HepG2 (cell line): ENCODE measurements around the gene PIGK. TPM values are rescaled to one million over a fixed set of nuclear protein-coding genes. Genes with fewer than 3 reads are reported as not detected.

Source experiments
- ATAC-seq: fragments of 200-7000 bp; cut with Tn5 transposase; 3 replicates; pipeline ENCODE4 v1.9.1; 2020; ENCODE audit warnings: mild to moderate bottlenecking, moderate library complexity
- BruUV-seq: library from RNA; stranded (reverse); fragments of 400-500 nt; replicated peaks from 2 replicates; lab custom pipeline; 2021; lab: Mats Ljungman, UMichigan
- CTCF ChIA-PET: fragments of 300-600 bp; formaldehyde crosslinking; extraction: SDS; loops from one replicate; lab custom pipeline; 2021; ENCODE audit warnings: low total read pairs, inconsistent platforms, low intra/inter-chr PET ratio; lab: Yijun Ruan, JAX
- POLR2A ChIA-PET: fragments of 350-600 bp; sonication (Branson Sonifier 250); formaldehyde crosslinking; loops from one replicate; lab custom pipeline; 2020; ENCODE audit warnings: antibody characterized with exemption, inconsistent platforms; lab: Yijun Ruan, JAX
- DNase-seq: peaks from one replicate; pipeline ENCODE4 v3.0.0-alpha.2; 2015; ENCODE audit warnings: low spot score
- FAIRE-seq: peaks from 3 replicates; lab custom pipeline; 2011; peaks lifted over from hg19 to GRCh38; lab: Jason Lieb, UNC
- H2AFZ ChIP-seq: one replicate; pipeline ENCODE4 v1.6.1; 2011; ENCODE audit warnings: low read length, inconsistent platforms
- H3K27ac ChIP-seq: fragments of 300-600 bp; 3 replicates; pipeline ENCODE4 v1.8.0; 2011; ENCODE audit warnings: mixed run types, mild to moderate bottlenecking, mixed read lengths, low read length, inconsistent platforms; ENCODE audit not compliant: insufficient read depth; ENCODE audit errors: extremely low read length
- H3K27me3 ChIP-seq, 2 experiments: fragments of 200-600 bp in 1 of 2; 2 replicates in 1 of 2; 3 replicates in 1 of 2; pipeline versions ENCODE4 v1.6.0 to v1.8.0; 2011; ENCODE audit warnings: low read length in 2 of 2, mild to moderate bottlenecking in 2 of 2, moderate library complexity in 2 of 2, inconsistent platforms in 1 of 2; ENCODE audit not compliant: insufficient read depth in 2 of 2, control insufficient read depth in 1 of 2
- H3K36me3 ChIP-seq, 2 experiments: fragments of 200-600 bp in 1 of 2; replicated peaks in 1 of 2; 2 replicates in 1 of 2; 3 replicates in 1 of 2; pipeline versions ENCODE4 v1.5.1 to v1.8.0; 2011; ENCODE audit warnings: low read length in 2 of 2, inconsistent platforms in 1 of 2; ENCODE audit not compliant: insufficient read depth in 2 of 2, control insufficient read depth in 1 of 2
- H3K4me1 ChIP-seq: 2 replicates; pipeline ENCODE4 v1.5.1; 2012; ENCODE audit warnings: low read length, inconsistent platforms; ENCODE audit not compliant: insufficient read depth
- H3K4me2 ChIP-seq: 2 replicates; pipeline ENCODE4 v1.6.0; 2011; ENCODE audit warnings: low read depth, low read length, inconsistent platforms
- H3K4me3 ChIP-seq, 3 experiments: fragments of 200-600 bp in 1 of 3; sonication (generic), shearing (Covaris generic) in 1 of 3; replicated peaks in 1 of 3; 2 replicates each; pipeline ENCODE4 v1.5.1; 2011 to 2016; ENCODE audit warnings: low read length in 3 of 3, inconsistent platforms in 2 of 3, low read depth in 2 of 3, mild to moderate bottlenecking in 2 of 3, control low read depth in 1 of 3, mixed read lengths in 1 of 3; ENCODE audit not compliant: insufficient read depth in 1 of 3
- H3K79me2 ChIP-seq: one replicate; pipeline ENCODE4 v1.6.1; 2011; ENCODE audit warnings: low read length, inconsistent platforms; ENCODE audit not compliant: insufficient read depth
- H3K9ac ChIP-seq: 2 replicates; pipeline ENCODE4 v1.6.0; 2011; ENCODE audit warnings: mild to moderate bottlenecking, low read depth, low read length, inconsistent platforms; ENCODE audit not compliant: insufficient read depth
- H3K9me3 ChIP-seq: 2 replicates; pipeline ENCODE4 v1.5.1; 2012; ENCODE audit warnings: mild to moderate bottlenecking, low read length
- H4K20me1 ChIP-seq: 2 replicates; pipeline ENCODE4 v1.6.0; 2011; ENCODE audit warnings: inconsistent platforms, mild to moderate bottlenecking, low read length, moderate library complexity; ENCODE audit not compliant: insufficient read depth
- DDIT3 ChIP-seq: sonication (generic); formaldehyde crosslinking; IDR thresholded peaks from 2 replicates; pipeline ENCODE4 v1.4.0; 2020; ENCODE audit warnings: mild to moderate bottlenecking, missing genetic modification reagents
- ELF4 ChIP-seq: sonication (generic); formaldehyde crosslinking; IDR thresholded peaks from 2 replicates; pipeline ENCODE4 v1.5.0; 2020; ENCODE audit warnings: missing genetic modification reagents, mild to moderate bottlenecking, moderate library complexity, borderline replicate concordance
- PHF5A ChIP-seq: IDR thresholded peaks from one replicate; pipeline ENCODE4 v1.6.1; 2018; ENCODE audit warnings: low read depth, missing genetic modification reagents; ENCODE audit not compliant: unreplicated experiment
- POLR2G ChIP-seq: fragments of 200-400 bp; formaldehyde crosslinking; IDR thresholded peaks from 2 replicates; pipeline ENCODE4 v1.6.1; 2018; ENCODE audit warnings: mild to moderate bottlenecking, low read depth, low read length, moderate library complexity
- SRSF1 ChIP-seq: fragments of 200-400 bp; formaldehyde crosslinking; optimal IDR thresholded peaks from 2 replicates; pipeline ENCODE3; 2017; ENCODE audit warnings: mild to moderate bottlenecking, low read depth, low read length, moderate library complexity
- ZBTB44 ChIP-seq: sonication (generic); formaldehyde crosslinking; IDR thresholded peaks from 2 replicates; pipeline ENCODE4 v1.4.0; 2020; ENCODE audit warnings: missing genetic modification reagents
- ZNF275 ChIP-seq: sonication (generic); formaldehyde crosslinking; IDR thresholded peaks from 2 replicates; pipeline ENCODE4 v1.8.0; 2022; ENCODE audit warnings: missing genetic modification reagents, mild to moderate bottlenecking, inconsistent platforms, borderline replicate concordance
- ZNF382 ChIP-seq: sonication (generic); formaldehyde crosslinking; IDR thresholded peaks from 2 replicates; pipeline ENCODE4 v1.5.0; 2020; ENCODE audit warnings: missing genetic modification reagents, mild to moderate bottlenecking, borderline replicate concordance
- ZNF547 ChIP-seq: sonication (generic); formaldehyde crosslinking; IDR thresholded peaks from 2 replicates; pipeline ENCODE4 v1.5.1; 2020; ENCODE audit warnings: mild to moderate bottlenecking, missing genetic modification reagents
- ZNF572 ChIP-seq: sonication (generic); formaldehyde crosslinking; IDR thresholded peaks from 2 replicates; pipeline ENCODE4 v1.5.1; 2020; ENCODE audit warnings: mild to moderate bottlenecking, missing genetic modification reagents
- ZNF672 ChIP-seq: sonication (generic); formaldehyde crosslinking; IDR thresholded peaks from 2 replicates; pipeline ENCODE4 v1.8.1; 2022; ENCODE audit warnings: missing genetic modification reagents
- ZNF713 ChIP-seq: sonication (generic); formaldehyde crosslinking; IDR thresholded peaks from 2 replicates; pipeline ENCODE4 v1.4.0; 2020; ENCODE audit warnings: mild to moderate bottlenecking, missing genetic modification reagents
- ZNF75D ChIP-seq: sonication (generic); formaldehyde crosslinking; IDR thresholded peaks from 2 replicates; pipeline ENCODE4 v1.8.1; 2023; ENCODE audit warnings: missing genetic modification reagents, mild to moderate bottlenecking, borderline replicate concordance
- ZNF850 ChIP-seq: sonication (generic); formaldehyde crosslinking; conservative IDR thresholded peaks from 2 replicates; pipeline ENCODE4 v1.9.0; 2021; ENCODE audit warnings: mild to moderate bottlenecking, missing genetic modification reagents
- ZNF883 ChIP-seq: sonication (generic); formaldehyde crosslinking; IDR thresholded peaks from 2 replicates; pipeline ENCODE4 v1.5.1; 2020; ENCODE audit warnings: mild to moderate bottlenecking, missing genetic modification reagents; ENCODE audit errors: not compliant biosample characterization
- WGBS: methylation state at CpG from one replicate; pipeline ENCODE4 v1.1.6; 2017; ENCODE audit warnings: low lambda C conversion rate; 5-methylcytosine and 5-hydroxymethylcytosine counted together
- in situ Hi-C: cut with HindIII; loops from 2 replicates; pipeline ENCODE4 v1.10.0; 2017; ENCODE audit warnings: low pct_unique_long_range_greater_than_20kb; ENCODE audit not compliant: extremely low pct_ligation_motif_present
- intact Hi-C: fragments of 100-400 bp; cut with micrococcal nuclease; formaldehyde crosslinking; loops from one replicate; pipeline ENCODE4 v1.10.0; 2022; ENCODE audit not compliant: unreplicated experiment
- polyA plus RNA-seq, 8 experiments: library from polyadenylated mRNA; depleted of rRNA in 3 of 8; stranded (reverse) in 7 of 8; unstranded in 1 of 8; fragments of >200 nt; fragmentation: Illumina TruSeq in 4 of 8; extraction: Trizol in 4 of 8; gene quantifications; 2 replicates each; pipeline versions ENCODE4 v1.2.1 to v1.2.3, GENCODE V29; 2011 to 2016; ENCODE audit warnings: low read depth in 4 of 8, missing spikeins in 1 of 8, mixed read lengths in 1 of 8; ENCODE audit not compliant: insufficient read depth in 1 of 8
- total RNA-seq, 5 experiments: library from RNA; depleted of rRNA; stranded (reverse); fragments of >200 nt; fragmentation: Illumina TruSeq; extraction: Trizol; gene quantifications; 2 replicates each; pipeline ENCODE4 v1.2.3, GENCODE V29; 2016; ENCODE audit warnings: low read depth in 1 of 5

PIGK gene
- total and polyA plus RNA-seq, 2 of the 13 experiments (the other 11 are each of a cell fraction or from before 2014, with no cell fraction given) = 14.7 to 38.5 TPM

GRCh38 chr1:77250126-77250525, 30.9 kb upstream of the PIGK start:
- Histone ChIP-seq H3K9me3 (peaks cover 7% of the 10 kb centered on the region; the same call in 1 of the 2 replicates), H3K36me3 (no peaks in the 10 kb centered on the region), H3K4me3 (no peak overlapping the region), H3K79me2 (no peaks in the 10 kb centered on the region), H2AFZ (no peak overlapping the region), H3K27me3 (no peaks in the 10 kb centered on the region), H3K4me1 (no peaks in the 10 kb centered on the region), H4K20me1 (no peaks in the 10 kb centered on the region), H3K4me2 (no peak overlapping the region), H3K9ac (no peak overlapping the region), H3K27ac (no peak overlapping the region)
- TF ChIP-seq ZNF572 (no peak), ELF4 (CRISPR knock-in tag) (no peak), ZNF275 (CRISPR knock-in tag) (no peak), POLR2G (no peak), ZNF75D (CRISPR knock-in tag) (no peak), SRSF1 (no peak), ZNF382 (no peak), PHF5A (CRISPR knock-in tag) (no peak), ZBTB44 (CRISPR knock-in tag) (no peak), ZNF672 (no peak), ZNF850 (CRISPR knock-in tag) (no peak), ZNF713 (CRISPR knock-in tag) (no peak), ZNF883 (CRISPR knock-in tag) (no peak), DDIT3 (CRISPR knock-in tag) (no peak), ZNF547 (CRISPR knock-in tag) (no peak)
- FAIRE-seq = no peak
- in situ Hi-C loops = no loop called here
- BruUV-seq = no TSS peak
- POLR2A ChIA-PET = no interaction called here
- no peak for ATAC-seq
- CTCF ChIA-PET = no interaction called here
- DNase-seq = no peak
- intact Hi-C loops = no loop called here
- WGBS = 0% methylated on average over 1 of the region's 1 CpG
